ENCODE results near the gene NR3C1.

DNA sequence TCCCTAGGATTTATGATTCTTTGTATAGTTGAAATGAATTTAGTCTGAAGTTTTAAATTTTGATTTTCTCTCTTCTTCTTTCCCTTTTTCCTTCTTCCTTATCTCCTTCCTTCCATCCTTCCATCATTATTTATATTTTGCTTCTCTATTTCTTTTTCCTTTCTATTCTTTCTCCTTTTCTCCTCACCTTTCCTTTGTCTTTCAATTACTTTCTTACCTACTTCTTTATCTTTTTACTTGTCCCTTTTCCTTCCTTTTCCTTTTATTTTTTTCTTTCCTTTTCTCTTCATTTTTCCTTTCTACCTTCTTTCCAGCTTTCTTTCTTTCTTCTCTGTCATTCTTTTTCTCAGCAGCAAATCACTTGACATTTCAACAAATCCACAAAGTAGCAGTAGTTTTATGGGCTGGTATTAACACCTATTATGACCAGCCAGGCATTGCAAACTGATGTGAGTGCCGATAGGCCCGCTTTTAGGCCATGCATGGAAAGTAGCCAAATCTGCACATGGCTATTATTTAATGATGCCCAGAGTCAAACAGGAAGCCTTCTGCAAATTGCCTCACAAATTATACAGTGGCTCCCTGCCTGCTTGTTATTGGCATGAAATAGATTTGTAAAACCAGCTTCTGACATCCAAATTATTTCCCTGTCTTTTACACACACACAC, 37.1 kb upstream of the NR3C1 start:
- TF ChIP-seq, protein P1, sequence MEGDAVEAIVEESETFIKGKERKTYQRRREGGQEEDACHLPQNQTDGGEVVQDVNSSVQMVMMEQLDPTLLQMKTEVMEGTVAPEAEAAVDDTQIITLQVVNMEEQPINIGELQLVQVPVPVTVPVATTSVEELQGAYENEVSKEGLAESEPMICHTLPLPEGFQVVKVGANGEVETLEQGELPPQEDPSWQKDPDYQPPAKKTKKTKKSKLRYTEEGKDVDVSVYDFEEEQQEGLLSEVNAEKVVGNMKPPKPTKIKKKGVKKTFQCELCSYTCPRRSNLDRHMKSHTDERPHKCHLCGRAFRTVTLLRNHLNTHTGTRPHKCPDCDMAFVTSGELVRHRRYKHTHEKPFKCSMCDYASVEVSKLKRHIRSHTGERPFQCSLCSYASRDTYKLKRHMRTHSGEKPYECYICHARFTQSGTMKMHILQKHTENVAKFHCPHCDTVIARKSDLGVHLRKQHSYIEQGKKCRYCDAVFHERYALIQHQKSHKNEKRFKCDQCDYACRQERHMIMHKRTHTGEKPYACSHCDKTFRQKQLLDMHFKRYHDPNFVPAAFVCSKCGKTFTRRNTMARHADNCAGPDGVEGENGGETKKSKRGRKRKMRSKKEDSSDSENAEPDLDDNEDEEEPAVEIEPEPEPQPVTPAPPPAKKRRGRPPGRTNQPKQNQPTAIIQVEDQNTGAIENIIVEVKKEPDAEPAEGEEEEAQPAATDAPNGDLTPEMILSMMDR (conservative IDR thresholded peaks at IDR 0.05; ENCODE audit: low read depth, low read length) = no peak
- TF ChIP-seq EZH2 (IDR thresholded peaks at IDR 0.05; ENCODE audit: borderline replicate concordance, low read depth, low read length, poor library complexity, severe bottlenecking) = no peak

Measured in A673 (cell line).